Panc1 (cell line): Measurements from ENCODE around the gene VPS35L. TPM values are rescaled to one million over a fixed set of nuclear protein-coding genes. Genes with fewer than 3 reads are reported as not detected.

ENCODE experiments used
- ATAC-seq: fragments of 200-7000 bp; cut with Tn5 transposase; 2 replicates; pipeline ENCODE4 v1.9.1; 2020; ENCODE audit warnings: mild to moderate bottlenecking, moderate library complexity
- BruUV-seq: library from RNA; stranded (reverse); fragments of 400-500 nt; replicated peaks from 2 replicates; lab custom pipeline; 2021; lab: Mats Ljungman, UMichigan
- CTCF ChIA-PET: fragments of 300-600 bp; sonication (Branson Sonifier 250); formaldehyde crosslinking; loops from one replicate; lab custom pipeline; 2022; ENCODE audit warnings: antibody characterized with exemption; lab: Charles Lee
- POLR2A ChIA-PET: fragments of 300-600 bp; sonication (Branson Sonifier 250); formaldehyde crosslinking; loops from one replicate; lab custom pipeline; 2022; ENCODE audit warnings: antibody characterized with exemption; lab: Charles Lee
- DNase-seq: peaks from one replicate; pipeline ENCODE4 v3.0.0-alpha.2; 2010; ENCODE audit warnings: low read depth, low spot score
- H3K27ac ChIP-seq: 2 replicates; pipeline ENCODE4 v1.5.1; 2011; ENCODE audit warnings: mild to moderate bottlenecking, low read length, inconsistent platforms
- H3K27me3 ChIP-seq: fragments of 200-500 bp; sonication (Bioruptor generic); 2 replicates; pipeline ENCODE4 v1.6.0; 2014; ENCODE audit warnings: low read length, inconsistent platforms; ENCODE audit not compliant: control insufficient read depth, insufficient read depth
- H3K36me3 ChIP-seq: fragments of 200-500 bp; sonication (Bioruptor generic); 2 replicates; pipeline ENCODE4 v1.5.1; 2014; ENCODE audit warnings: inconsistent platforms, mild to moderate bottlenecking, low read length, moderate library complexity; ENCODE audit not compliant: control insufficient read depth, insufficient read depth
- H3K4me1 ChIP-seq: 2 replicates; pipeline ENCODE4 v1.5.1; 2011; ENCODE audit warnings: inconsistent platforms, mild to moderate bottlenecking, low read length, moderate library complexity; ENCODE audit not compliant: control insufficient read depth, insufficient read depth
- H3K4me3 ChIP-seq, 2 experiments: 2 replicates each; pipeline ENCODE4 v1.5.1; 2011 to 2012; ENCODE audit warnings: low read depth in 2 of 2, low read length in 2 of 2, mild to moderate bottlenecking in 2 of 2, inconsistent platforms in 1 of 2, moderate library complexity in 1 of 2
- H3K9me3 ChIP-seq: fragments of 200-500 bp; sonication (Bioruptor generic); 2 replicates; pipeline ENCODE4 v1.5.1; 2014; ENCODE audit warnings: low read depth, mild to moderate bottlenecking, inconsistent platforms, low read length, moderate library complexity; ENCODE audit not compliant: control insufficient read depth, insufficient read depth
- POLR2AphosphoS5 ChIP-seq: IDR thresholded peaks from 2 replicates; pipeline ENCODE4 v1.6.1; 2012; ENCODE audit warnings: mild to moderate bottlenecking, low read depth, low read length, moderate library complexity
- SIN3A ChIP-seq: IDR thresholded peaks from 2 replicates; pipeline ENCODE4 v1.6.1; 2012; ENCODE audit warnings: low read depth, mild to moderate bottlenecking, low read length, moderate library complexity, borderline replicate concordance; ENCODE audit not compliant: insufficient read depth
- TCF7L2 ChIP-seq: IDR thresholded peaks from 2 replicates; pipeline ENCODE4 v1.6.1; 2011; ENCODE audit warnings: mild to moderate bottlenecking, low read depth, low read length, inconsistent platforms
- in situ Hi-C: cut with HindIII; loops from 2 replicates; pipeline ENCODE4 v1.10.0; 2016; ENCODE audit warnings: low sequenced_read_pairs, low pct_unique_long_range_greater_than_20kb
- intact Hi-C: fragments of 100-400 bp; cut with micrococcal nuclease; formaldehyde crosslinking; loops from one replicate; pipeline ENCODE4 v1.10.0; 2022; ENCODE audit not compliant: unreplicated experiment
- total RNA-seq: library from RNA; stranded (reverse); gene quantifications from one replicate; pipeline ENCODE4 v1.2.1, GENCODE V29; 2021; ENCODE audit not compliant: unreplicated experiment
- TF ChIP-seq, protein P1 (sequence below): fragments of 450-650 bp; IDR thresholded peaks from 2 replicates; pipeline ENCODE4 v1.5.1; 2017; ENCODE audit warnings: mild to moderate bottlenecking
- TF ChIP-seq, protein P2 (sequence below), 2 experiments: IDR thresholded peaks; 2 replicates each; pipeline ENCODE4 v1.6.1; 2011 to 2012; ENCODE audit warnings: low read depth in 2 of 2, control low read depth in 1 of 2, low read length in 1 of 2, mild to moderate bottlenecking in 1 of 2, moderate library complexity in 1 of 2; ENCODE audit not compliant: insufficient read depth in 1 of 2

Gene VPS35L
- total RNA-seq, 1 experiment from 2014 or later, result 124 TPM

DNA sequence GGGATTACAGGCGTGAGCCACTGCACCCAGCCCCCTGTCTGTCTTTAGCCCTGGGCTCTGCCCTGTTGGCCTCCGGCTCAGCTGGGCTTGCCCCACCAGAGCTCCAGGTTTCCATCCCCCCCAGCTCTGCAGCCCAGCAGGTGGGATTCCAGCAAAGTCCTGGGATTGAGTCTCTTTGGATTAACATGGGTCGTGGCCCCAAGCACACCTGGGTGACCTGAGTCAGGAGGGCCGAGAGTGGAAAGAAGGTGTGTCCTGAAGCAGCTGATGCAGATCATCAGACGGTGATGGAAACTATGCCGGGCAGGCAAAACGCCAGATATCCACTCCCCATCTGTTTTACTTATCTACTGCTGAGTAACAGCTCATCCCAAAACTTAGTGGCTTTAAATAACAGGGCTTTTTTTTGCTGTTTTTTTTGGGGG is 90.1 kb downstream of the VPS35L start:
- Histone ChIP-seq H3K27me3 (no peaks in the 10 kb centered on the region), H3K4me3 (no peak overlapping the region), H3K27ac (no peak overlapping the region), H3K9me3 (no peaks in the 10 kb centered on the region), H3K36me3 (no peaks in the 10 kb centered on the region; the same call in none of the 2 replicates), H3K4me1 (no peaks in the 10 kb centered on the region)
- CTCF ChIA-PET, result no interaction called here
- DNase-seq (no peak), ATAC-seq (no peak)
- POLR2A ChIA-PET, result interaction anchor here (0.9 kb wide), 1 partner anchor 16 kb away, joined by 4 read pairs; no protein-coding TSS in a partner anchor
- no peak for TF ChIP-seq SIN3A
- no peak for TF ChIP-seq POLR2AphosphoS5
- TF ChIP-seq, protein P1, sequence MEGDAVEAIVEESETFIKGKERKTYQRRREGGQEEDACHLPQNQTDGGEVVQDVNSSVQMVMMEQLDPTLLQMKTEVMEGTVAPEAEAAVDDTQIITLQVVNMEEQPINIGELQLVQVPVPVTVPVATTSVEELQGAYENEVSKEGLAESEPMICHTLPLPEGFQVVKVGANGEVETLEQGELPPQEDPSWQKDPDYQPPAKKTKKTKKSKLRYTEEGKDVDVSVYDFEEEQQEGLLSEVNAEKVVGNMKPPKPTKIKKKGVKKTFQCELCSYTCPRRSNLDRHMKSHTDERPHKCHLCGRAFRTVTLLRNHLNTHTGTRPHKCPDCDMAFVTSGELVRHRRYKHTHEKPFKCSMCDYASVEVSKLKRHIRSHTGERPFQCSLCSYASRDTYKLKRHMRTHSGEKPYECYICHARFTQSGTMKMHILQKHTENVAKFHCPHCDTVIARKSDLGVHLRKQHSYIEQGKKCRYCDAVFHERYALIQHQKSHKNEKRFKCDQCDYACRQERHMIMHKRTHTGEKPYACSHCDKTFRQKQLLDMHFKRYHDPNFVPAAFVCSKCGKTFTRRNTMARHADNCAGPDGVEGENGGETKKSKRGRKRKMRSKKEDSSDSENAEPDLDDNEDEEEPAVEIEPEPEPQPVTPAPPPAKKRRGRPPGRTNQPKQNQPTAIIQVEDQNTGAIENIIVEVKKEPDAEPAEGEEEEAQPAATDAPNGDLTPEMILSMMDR, result no peak
- no peak for TF ChIP-seq TCF7L2
- TF ChIP-seq, protein P2, sequence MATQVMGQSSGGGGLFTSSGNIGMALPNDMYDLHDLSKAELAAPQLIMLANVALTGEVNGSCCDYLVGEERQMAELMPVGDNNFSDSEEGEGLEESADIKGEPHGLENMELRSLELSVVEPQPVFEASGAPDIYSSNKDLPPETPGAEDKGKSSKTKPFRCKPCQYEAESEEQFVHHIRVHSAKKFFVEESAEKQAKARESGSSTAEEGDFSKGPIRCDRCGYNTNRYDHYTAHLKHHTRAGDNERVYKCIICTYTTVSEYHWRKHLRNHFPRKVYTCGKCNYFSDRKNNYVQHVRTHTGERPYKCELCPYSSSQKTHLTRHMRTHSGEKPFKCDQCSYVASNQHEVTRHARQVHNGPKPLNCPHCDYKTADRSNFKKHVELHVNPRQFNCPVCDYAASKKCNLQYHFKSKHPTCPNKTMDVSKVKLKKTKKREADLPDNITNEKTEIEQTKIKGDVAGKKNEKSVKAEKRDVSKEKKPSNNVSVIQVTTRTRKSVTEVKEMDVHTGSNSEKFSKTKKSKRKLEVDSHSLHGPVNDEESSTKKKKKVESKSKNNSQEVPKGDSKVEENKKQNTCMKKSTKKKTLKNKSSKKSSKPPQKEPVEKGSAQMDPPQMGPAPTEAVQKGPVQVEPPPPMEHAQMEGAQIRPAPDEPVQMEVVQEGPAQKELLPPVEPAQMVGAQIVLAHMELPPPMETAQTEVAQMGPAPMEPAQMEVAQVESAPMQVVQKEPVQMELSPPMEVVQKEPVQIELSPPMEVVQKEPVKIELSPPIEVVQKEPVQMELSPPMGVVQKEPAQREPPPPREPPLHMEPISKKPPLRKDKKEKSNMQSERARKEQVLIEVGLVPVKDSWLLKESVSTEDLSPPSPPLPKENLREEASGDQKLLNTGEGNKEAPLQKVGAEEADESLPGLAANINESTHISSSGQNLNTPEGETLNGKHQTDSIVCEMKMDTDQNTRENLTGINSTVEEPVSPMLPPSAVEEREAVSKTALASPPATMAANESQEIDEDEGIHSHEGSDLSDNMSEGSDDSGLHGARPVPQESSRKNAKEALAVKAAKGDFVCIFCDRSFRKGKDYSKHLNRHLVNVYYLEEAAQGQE (IDR thresholded peaks at IDR 0.05; ENCODE audit: insufficient read depth in 1 of 2, low read depth in 2 of 2, low read length in 1 of 2), result no peak
- BruUV-seq, result no TSS peak
- intact Hi-C loops (no loop called here), in situ Hi-C loops (loop anchor here (25.0 kb wide), 1 partner anchor 242 kb away; the partner anchor contains the start of gene GPRC5B)

DNA sequence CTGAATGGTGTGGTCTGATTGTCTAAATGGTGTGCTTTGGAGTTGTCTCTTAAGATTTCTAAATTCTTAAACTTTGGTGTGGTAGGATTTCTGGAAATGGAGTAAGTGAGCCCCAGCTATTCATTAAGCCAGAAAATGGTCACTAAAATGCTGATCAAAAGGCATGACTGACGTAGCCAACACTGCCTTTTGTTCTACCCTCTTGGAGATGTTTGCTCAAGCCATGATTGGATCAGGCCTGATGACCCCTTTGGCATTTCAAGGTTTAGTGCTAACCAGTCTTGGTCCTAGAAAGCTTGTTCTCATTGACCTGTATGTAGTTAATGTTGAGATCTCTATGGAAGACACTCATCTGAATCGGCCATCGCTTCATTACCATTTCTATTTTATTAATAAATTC is 94.5 kb downstream of the VPS35L start:
- no TSS peak for BruUV-seq

More for the DNA sequence above, 94.5 kb downstream of the VPS35L start:
- no peak for ATAC-seq
- POLR2A ChIA-PET, result no interaction called here
- no peak for DNase-seq
- TF ChIP-seq SIN3A, result no peak
- TF ChIP-seq TCF7L2, result no peak
- TF ChIP-seq, protein P2 (IDR thresholded peaks at IDR 0.05; ENCODE audit: insufficient read depth in 1 of 2, low read depth in 2 of 2, low read length in 1 of 2), result no peak
- no peak for TF ChIP-seq POLR2AphosphoS5
- TF ChIP-seq, protein P1, result no peak
- Histone ChIP-seq H3K27me3 (no peaks in the 10 kb centered on the region), H3K36me3 (peaks cover 11% of the 10 kb centered on the region), H3K4me1 (no peaks in the 10 kb centered on the region), H3K9me3 (no peaks in the 10 kb centered on the region), H3K27ac (no peak overlapping the region), H3K4me3 (no peak overlapping the region)
- in situ Hi-C loops (loop anchor here (25.0 kb wide), 1 partner anchor 237 kb away; the partner anchor contains the start of gene GPRC5B), intact Hi-C loops (no loop called here)
- CTCF ChIA-PET, result no interaction called here
